Stimulated activated CD8-positive, alpha-beta memory T cell treated with anti-CD3 and anti-CD28 coated beads, Interleukin-15, amount 100 ng/mL, for 24 hours (primary cell): ENCODE measurements around the gene KAT7.
"Not testable (repeated sequence)": the region's sequence is repeated elsewhere in the genome, so short reads cannot be mapped to it uniquely, and the experiment has no call there.

Experiments
- DNase-seq: peaks from one replicate; pipeline ENCODE4 v3.0.0-alpha.2; 2020; ENCODE audit warnings: low read depth

KAT7 gene

GRCh38 chr17:49788478-49789242 lies at the start of gene KAT7:
Gene KAT7, plus strand, starts transcription at chr17:49788681. Its CDS starts 154 bp downstream, at chr17:49788835.
- peak; percentile 95 for DNase-seq

DNA sequence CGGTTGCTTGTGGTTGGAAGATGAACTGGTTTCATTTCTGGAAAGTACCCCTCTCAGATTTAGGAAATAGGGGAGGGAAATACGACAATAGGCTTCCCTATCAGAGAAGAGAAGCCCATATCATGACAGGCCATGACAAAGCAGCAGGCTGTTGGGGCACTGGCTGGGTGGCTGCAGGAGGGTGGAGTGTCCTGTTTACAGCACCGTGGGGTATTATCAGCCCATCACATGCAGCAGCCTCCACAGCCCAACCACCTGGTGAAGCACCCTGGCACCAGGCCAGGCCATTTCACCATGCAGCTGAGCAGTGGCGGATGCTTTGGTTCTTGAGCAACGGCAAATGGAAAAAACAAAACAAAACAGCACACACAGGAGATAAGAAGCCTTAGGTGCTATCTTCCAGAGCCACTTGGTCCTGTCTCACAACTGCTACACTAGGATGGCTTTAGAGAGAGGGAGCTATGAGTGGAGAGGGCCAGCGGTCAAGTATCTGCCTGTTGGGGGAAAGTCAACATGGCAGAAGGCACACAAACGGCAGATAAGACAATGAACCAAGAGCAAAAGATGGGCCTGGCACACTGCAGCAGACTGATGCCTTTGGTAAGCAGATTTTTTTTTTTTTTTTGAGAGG lies 48.7 kb upstream of the KAT7 start:
- peak; percentile 59 for DNase-seq

DNA sequence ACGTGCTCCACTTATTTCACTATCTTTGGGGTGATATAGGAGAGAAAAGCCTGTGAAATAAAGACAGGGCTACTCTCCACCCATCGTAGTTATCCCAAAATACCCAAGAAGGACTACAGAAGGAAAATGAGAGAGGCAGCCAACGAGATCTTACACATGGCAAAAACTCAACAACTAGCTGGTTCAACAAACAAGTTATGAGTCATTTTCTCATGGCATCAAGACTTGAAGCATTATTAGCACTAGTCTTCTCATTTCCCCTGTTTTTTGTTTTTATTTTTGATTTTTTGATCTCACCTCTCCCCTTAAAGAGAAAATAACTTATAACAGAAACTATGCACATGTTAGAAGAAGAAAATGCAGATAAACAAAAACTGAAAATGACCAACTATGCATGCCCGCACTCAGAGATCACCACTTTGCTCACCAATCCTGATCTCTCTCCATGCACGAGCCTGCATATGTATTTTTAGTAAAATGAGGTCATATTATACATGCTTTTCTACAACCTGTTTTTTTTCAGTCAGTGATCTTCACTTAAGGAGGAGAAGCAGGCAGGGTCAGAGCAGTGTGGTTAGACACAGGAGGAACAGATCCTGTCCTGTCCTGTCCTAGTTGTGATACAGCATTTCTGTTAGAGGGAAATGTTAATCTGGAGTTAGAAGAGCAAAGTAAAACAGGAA lies 47.3 kb upstream of the KAT7 start:
- DNase-seq, result no peak

GRCh38 chr17:49741692-49742076 lies 46.8 kb upstream of the KAT7 start:
- DNase-seq, result no peak

- DNase-seq, result no peak
These were observed 46.3 kb upstream of the KAT7 start for GRCh38 chr17:49742166-49742638.

DNA sequence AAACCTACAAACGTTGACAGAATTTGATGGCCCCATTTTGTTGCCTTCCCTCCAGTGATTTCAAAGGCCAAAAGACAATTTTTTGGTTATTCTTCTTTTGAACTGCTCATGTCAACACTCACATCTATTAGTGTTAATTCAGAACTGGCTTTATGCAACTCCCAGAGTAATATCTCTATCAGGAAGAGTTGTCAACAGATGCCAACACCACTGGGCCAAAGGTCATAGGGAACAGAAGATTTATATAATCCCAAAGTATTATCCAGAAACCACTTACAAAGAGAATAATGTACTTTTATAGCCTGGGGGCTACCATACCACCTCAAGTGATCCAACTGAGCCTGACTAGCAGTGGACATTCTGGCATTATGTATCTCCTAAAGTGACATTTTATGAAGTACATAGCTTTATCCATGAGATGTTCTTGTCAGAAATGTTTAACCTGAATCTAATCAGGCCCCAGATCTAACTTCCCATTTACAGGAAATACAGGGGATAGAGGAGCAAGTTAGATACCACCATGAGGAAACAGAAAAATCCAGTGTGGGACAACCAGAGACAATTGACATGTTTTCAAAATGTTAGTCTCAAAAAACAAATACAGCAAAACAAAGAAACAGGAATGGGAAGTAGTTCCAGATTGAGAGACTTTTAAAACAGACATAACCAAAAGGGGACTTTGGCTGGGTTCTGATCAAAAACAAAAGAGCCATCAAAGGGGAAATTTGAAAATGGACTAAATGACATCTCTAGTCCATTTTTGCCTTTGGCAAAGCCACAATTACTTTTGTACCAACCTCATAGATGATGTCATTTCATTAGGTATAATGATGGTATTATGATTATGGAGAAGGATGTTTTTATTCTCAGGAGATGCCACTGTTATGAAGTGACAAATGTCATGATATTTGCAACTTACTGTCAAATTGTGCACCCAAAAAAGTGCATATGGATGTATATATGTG lies 43.0 kb upstream of the KAT7 start:
- no peak for DNase-seq

GRCh38 chr17:49746791-49747490 lies 41.5 kb upstream of the KAT7 start:
- DNase-seq, result no peak

- no peak for DNase-seq
These were observed 40.8 kb upstream of the KAT7 start for GRCh38 chr17:49747632-49748031.

DNA sequence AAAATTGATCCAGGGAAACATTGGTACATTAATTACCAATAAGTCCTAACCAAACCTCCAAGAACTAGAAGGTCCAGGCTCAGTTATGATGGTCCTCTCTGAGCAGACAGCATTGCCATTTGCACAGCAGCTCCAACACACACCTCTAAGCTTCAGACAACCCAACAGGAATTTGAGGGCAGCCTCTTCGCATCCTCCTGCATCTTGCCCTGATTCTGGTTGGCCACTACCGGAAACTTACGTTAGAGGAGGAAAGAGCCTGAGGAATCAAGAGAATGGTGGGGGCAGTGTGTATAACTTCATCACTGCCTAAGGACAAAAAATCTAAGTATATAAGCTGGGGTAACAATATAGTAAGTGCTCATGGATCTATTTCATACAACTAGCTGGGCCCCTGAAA lies 40.3 kb upstream of the KAT7 start:
- DNase-seq, result no peak

- DNase-seq, result no peak
These were observed 39.7 kb upstream of the KAT7 start for GRCh38 chr17:49748791-49749190.

- no peak for DNase-seq
These were observed 38.8 kb upstream of the KAT7 start for GRCh38 chr17:49749730-49750129.

DNA sequence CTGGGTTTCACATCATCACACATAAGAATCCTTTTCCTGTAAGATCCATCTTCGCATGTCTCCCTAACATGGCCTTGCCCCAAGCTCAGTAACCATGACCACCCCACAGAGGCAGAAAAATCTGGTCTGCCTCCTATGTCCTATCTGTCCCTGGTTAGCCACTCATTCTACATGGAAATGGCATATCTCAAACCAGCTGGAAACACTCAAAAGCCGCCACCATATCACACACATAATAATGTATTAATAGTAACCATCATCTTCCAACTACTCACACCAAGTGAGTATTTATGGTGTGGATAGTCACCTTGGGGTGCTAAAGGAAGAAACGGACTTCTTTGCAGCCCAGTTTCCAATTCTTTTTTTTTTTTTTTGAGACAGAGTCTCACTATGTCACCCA lies 36.0 kb upstream of the KAT7 start:
- DNase-seq, result no peak

DNA sequence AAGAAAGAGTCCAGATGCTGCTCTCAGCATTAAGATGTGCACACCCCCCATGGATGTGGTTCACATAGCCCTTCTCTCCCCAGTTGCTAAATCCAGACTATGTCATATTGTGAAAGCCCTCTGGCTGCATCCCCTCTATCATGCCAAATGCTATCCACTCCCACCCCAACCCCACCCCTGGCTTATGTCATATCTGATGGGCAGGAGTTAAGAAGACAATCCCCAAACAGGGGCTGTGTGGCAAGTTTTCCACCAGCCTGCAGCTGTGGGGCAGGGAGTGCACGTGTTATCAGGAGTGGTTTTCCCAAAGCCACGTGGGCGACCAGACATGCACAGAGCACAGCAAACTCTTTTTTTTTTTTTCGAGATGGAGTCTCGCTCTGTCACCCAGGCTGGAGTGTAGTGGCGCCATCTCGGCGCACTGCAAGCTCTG lies 34.5 kb upstream of the KAT7 start:
- no peak for DNase-seq

DNA sequence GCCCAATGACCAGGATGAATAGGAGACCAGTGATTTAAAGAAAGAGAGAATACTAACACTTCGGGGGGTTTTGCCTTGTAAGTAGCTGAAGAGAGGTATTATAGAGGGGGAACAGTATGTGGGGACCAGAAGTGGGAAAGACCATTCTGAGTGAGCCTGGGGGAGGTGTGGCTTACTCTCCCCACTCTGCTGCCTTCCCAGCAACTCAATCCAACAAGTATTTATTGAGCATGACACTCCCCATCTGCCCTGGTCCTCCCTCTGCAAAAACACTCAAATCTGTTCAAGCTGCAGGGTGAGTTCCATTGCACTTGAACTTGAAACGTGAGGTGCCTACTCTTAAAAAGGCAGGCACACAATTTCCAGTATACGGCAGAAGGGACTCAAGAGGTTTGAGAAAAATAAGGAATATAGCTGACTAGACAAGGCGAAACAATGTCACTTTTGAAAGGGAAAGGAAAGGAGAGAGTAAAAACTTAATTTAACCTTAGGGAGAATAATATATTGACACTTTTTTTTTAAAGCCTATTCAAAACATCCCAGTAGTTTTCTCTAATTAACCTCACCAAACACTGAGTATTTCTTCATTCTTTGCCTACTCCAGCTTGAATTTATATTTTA lies 32.7 kb upstream of the KAT7 start:
- no peak for DNase-seq

DNA sequence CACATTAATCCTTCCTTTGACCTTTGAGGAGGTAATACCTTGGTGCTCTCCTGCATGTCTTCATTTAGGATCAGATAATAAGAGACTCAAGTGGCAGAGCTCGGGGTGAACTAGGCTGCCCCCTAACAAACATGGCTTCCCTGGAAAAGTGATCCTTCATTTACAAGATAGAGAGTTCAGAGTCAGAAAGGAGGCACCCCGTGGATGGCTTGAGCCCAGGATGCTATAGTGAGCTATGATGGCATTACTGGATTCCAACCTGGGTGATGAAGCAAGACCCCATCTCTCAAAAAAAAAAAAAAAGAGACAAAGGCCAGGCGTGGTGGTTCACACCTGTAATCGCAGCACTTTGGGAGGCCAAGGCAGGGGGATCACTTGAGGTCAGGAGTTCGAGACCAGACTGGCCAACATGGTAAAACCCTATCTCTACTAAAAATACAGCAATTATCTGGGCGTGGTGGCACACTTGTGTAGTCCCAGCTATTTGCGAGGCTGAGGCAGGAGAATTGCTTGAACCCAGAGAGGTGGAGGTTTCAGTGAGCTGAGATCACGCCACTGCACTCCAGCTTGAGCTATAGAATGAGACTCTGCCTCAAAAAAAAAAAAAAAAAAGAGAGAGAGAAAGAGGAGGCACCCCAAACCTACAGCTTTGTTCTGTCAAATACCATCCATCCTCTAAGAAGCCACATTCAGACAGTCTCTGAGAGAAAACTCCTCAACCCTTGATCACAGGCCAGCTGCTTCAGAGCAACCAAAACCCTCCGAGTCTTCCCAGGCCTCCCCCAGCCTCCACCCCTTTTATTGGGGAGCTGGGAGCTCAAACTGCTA lies 31.9 kb upstream of the KAT7 start:
- DNase-seq, result no peak

DNA sequence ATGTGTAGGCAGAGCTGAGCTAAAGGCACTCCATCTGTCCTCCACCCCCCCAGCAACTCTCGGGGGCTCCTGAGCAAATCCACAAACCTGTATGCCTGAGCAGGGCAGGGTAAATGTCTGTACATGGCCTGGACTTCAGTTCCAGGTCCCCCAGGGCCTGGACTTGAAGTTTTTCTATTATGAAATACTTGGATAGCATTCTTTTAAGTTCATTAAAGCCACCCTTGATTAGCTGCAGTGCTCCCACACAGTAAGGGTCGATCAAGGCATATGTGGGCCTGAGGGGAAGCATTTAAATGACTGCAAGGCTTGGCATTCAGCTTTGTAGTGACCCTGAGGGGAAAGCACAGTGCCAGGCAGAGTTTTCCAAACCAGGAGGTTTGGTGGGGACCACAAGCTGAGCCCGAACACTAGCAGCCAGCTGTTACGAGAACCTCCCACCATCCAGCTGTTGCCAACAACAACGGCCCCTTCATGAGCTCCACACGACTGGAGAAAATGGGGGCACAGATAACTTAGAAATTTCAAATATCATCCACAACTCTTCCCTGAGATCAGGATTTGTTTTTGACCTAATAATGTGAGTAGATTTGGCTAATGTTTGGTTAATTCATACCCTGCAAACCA lies 31.2 kb upstream of the KAT7 start:
- no peak for DNase-seq

DNA sequence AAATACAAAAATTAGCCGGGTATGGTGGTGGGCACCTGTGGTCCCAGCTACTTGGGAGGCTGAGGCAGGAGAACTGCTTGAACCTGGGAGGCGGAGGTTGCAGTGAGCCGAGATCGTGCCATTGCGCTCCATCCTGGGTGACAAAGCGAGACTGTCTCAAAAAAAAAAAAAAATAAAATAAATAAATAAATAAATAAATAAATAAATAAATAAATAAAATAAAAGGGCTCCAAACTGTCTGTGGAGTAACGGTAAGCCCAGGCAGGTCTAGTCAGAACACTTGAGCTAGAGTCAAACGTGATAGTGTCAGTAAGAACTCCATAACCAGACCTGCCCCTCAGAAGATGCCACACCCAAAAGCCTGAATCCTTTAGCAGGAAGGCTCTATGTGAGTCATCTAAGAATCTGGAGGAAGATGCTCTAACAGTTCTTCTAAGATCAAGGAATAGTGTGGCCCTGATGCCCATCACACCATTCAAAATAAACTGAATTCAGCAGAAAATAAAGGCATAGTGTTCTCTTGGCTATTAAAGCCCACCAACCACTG lies 29.9 kb upstream of the KAT7 start:
- DNase-seq, result not testable (repeated sequence)

GRCh38 chr17:49759203-49759602 lies 29.3 kb upstream of the KAT7 start:
- no peak for DNase-seq

- DNase-seq, result no peak
These were observed 28.2 kb upstream of the KAT7 start for GRCh38 chr17:49760296-49760695.
